ENCODE data around the gene SAFB.
"Not testable (repeated sequence)": the region's sequence is repeated elsewhere in the genome, so short reads cannot be mapped to it uniquely, and the experiment has no call there.

The SAFB gene

DNA sequence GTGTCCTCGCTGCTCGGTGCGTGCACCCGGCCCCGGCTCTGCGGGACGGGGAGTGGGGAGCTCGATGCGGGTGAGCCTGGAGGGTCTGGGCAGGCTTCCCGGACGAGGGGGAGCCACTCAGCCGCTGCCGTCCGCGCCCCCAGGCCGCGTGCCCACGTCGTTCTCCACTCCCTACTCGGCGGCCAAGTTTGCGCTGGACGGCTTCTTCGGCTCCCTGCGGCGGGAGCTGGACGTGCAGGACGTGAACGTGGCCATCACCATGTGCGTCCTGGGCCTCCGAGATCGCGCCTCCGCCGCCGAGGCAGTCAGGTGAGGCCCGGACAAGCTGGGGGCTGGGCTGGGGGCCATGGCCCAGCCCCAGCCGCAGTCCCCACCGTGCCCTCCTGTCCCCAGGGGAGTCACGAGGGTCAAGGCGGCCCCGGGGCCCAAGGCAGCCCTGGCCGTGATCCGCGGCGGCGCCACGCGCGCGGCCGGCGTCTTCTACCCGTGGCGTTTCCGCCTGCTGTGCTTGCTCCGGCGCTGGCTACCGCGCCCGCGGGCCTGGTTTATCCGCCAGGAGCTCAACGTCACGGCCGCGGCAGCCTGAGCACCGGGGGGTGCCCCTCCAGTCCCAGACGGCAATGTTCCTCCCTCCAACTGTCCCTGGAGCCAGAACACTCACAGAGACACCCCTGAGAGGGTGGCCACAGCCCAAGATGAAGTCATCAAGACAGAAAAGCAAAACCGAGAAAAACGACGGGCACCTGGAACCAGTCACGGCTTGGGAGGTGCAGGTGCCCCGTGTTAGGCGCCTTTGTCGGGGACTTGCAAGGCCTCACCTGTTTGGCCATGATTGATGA lies 64.7 kb downstream of the SAFB start:
- DNase-seq, result no peak

DNA sequence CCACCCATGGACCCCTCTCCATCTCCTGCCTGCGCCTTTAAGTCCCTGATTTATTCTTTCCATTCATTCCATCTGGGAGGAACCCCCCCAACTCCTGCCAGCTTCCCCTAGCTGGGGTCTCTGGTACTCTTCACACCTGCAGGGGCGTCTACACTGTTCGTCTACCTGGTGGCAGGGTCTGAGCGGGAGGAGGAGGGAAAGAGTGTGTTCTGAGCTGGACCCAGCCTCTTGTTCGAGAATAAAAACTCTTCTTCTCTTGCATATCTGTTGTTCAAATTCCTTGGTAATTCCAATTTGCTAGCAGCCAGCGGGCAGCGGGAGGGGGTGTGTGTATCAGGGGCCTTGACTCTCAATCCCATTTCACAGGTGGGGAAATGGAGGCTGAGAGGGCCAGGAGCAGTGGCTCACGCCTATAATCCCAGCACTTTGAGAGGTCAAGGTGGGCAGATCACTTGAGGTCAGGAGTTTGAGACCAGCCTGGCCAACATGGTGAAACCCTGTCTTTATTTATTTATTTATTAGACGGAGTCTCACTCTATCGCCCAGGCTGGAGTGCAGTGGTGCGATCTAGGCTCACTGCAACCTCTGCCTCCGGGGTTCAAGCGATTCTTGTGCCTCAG lies 65.5 kb downstream of the SAFB start:
- DNase-seq, result not testable (repeated sequence)

- peak; percentile 96 for DNase-seq
These were observed 67.5 kb downstream of the SAFB start, which contains the start of gene RPL36 for GRCh38 chr19:5690125-5690954. Gene RPL36, plus strand, starts transcription at chr19:5690295. Its CDS starts 213 bp downstream, at chr19:5690508.

- no peak for DNase-seq
These were observed 68.3 kb downstream of the SAFB start for GRCh38 chr19:5690955-5691821.

DNA sequence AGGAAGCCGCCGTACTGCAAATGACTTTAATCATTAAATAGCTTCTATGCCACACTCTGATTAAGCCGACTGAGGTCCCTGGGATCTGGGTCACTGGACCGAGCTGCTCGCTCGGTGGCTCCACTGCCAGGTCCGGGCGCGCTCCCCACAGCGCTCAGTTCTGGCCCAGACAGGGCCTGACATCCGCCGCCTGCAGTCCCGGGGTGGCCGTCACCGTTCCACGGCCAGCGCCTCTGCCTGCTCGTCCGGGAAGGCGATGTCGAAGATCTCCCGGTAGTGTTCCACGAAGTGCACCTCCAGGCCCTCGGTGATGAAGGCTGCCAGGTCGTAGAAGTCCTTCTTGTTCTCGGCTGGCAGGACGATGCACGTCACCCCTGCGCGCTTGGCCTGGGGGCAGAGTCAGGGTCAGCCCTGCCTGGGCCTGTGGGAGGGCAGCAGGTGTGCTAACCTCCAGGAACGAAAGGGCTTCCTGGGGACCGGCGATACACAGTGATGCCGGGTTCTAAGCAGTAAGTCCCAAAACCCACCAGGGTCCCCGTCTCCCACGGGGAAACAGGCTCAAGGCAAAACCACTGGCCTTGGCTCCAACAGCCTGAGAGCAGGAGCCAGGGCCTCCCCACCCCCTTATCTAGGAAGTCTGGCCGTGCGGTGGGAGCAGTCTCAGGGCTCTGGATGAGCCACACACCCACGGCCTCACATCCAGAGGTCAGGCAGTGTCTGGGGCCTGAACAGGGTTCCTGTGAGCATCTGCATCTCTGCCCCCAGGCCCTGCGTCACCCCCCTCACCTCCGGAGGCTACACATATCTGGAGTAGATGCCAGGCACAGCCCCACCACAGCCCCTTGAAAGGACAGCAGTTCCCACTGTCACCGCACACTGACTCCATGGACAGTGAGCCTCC lies 69.2 kb downstream of the SAFB start:
- DNase-seq, result no peak

GRCh38 chr19:5692723-5693194 lies 69.9 kb downstream of the SAFB start:
- no peak for DNase-seq

DNA sequence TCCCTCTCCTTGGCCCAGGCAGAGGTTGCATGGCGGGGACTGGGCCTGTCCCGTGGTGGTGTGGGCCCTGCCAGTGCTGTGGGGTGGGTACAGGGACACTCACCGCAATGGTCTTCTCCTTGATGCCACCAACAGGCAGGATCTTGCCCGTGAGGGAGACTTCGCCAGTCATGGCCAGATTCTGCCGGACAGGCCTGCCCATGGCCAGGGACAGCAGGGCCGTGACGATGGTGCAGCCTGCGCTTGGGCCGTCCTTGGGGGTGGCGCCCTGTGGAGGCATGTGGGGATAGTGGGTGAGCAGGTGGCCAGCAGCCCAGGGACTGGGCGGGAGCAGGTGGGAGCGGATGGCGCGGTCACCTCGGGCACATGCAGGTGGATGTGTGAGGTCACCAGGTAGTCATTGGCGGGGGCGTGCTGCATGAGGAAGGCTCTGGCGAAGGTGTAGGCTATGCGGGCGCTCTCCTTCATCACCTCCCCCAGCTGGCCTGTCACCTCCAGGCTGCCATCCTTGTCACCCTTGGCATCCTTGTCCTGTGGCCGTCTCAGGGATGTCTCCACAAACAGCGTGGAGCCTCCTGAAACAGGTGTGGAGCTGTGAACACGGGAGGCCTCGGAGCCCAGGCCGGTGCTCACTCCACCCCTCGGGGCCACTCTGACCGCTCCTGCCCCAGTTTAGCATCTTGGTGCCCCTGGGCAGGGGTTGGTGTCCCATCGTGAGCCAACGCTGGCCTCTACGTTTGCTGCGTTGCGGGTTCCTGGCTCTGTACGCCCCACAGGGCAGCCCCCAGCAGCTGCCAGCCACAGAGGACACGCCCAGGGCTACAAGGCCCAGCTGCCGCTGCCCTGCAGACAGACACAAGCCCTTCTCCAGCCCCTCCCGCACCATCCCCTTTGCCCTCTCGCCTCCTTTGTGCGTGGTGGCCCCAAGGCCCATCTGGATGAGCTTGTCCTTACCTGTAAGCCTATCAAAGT lies 70.6 kb downstream of the SAFB start:
- DNase-seq, result no peak

- DNase-seq, result no peak
These were observed 71.5 kb downstream of the SAFB start for GRCh38 chr19:5694167-5694955.

DNA sequence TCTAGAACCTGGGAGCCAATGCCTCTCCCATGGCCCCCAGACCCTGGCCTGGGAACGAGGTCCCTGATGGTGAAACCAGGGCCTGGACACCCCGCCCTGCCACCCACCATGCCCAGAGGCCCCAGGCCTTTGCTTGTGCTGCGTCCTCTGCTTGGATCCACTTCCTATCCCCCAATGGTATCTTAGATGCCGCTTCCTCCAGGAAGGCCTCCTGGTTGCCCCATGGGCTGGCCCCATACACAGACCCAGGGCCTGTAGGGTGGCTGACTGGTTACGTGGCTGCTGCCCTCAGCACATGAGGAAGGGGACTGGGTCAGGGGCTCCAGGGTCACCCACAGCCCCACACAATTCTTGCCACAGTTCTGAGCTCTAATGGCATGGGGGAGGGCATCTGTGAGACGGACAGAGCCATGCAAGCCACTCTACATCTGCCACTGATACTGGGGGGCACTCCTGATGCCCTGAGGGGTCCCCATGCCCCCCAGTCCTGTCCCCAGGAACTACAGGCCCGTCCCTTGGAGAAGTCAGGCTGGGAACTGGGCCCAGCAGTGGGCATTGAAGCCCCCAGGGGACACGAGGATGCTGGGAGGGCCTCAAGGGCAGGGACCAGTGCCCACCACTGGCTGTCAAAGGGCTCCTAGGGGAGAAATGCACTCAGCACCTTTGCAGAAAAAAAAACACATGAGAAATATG lies 72.2 kb downstream of the SAFB start:
- no peak for DNase-seq

GRCh38 chr19:5695649-5696195 lies 72.8 kb downstream of the SAFB start:
- no peak for DNase-seq

DNA sequence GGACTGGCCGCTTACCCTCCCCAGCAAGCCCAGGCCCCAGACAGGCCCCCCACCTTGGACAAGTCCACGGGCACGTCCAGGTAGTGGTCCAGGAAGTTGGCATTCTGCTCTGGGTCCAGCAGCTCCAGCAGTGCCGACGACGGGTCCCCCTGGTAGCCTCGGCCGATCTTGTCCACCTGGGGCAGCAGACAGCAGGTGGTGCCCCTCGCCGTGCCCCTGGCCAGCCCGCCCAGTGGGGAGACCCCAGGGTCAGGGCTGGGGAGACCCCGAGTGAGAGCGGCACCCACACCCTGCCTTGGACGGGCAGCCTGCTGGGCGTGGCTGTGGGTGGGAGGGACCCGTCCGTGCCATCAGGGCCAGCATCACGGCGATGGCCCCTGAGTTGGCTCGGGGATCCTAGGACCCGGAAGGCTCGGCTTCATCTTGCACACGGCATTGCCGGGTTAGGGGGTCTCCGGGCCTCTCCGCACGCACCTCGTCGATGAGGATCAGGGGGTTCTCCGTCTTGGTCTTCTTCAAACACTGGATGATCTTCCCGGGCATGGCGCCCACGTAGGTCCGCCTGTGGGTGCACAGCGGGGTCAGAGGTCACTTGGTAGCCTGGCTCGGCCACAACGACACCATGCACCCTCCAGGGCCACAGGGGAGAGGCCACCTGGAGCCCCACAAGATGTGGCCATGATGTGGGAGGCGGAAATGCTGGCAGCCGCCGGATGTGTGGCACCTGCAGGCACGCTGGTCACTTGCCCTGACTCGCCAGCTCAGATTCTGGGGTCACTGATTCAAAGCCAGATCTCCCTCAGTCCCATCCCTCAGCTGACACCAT lies 73.5 kb downstream of the SAFB start:
- DNase-seq, result no peak

- no peak for DNase-seq
These were observed 74.4 kb downstream of the SAFB start for GRCh38 chr19:5697022-5697889.

- DNase-seq, result no peak
These were observed 75.2 kb downstream of the SAFB start for GRCh38 chr19:5697890-5698634.

- DNase-seq, result no peak
These were observed 75.9 kb downstream of the SAFB start for GRCh38 chr19:5698635-5699422.

Measured in activated gamma-delta T cell (primary cell).